B cell (primary cell): ENCODE results near the gene NXF2B. TPM values are rescaled to one million over a fixed set of nuclear protein-coding genes. Genes with fewer than 3 reads are reported as not detected.

Experiments
- ATAC-seq: fragments of 200-7000 bp; cut with Tn5 transposase; one replicate; pipeline ENCODE4 v1.10.0; 2021; ENCODE audit warnings: low read depth, mild to moderate bottlenecking, moderate number of reproducible peaks, moderate library complexity
- CTCF ChIA-PET: fragments of 350-600 bp; sonication (Branson Sonifier 250); formaldehyde crosslinking; loops from one replicate; lab custom pipeline; 2021; ENCODE audit warnings: antibody characterized with exemption, inconsistent platforms; lab: Charles Lee
- POLR2A ChIA-PET: fragments of 350-600 bp; sonication (Branson Sonifier 250); formaldehyde crosslinking; loops from one replicate; lab custom pipeline; 2021; ENCODE audit warnings: antibody characterized with exemption; lab: Charles Lee
- DNase-seq: peaks from one replicate; pipeline ENCODE4 v3.0.0; 2013
- H2AFZ ChIP-seq: 2 replicates; pipeline ENCODE4 v1.6.1; 2012; ENCODE audit warnings: mild to moderate bottlenecking, low read depth, low read length; ENCODE audit not compliant: insufficient read depth, poor library complexity, severe bottlenecking
- H3K27ac ChIP-seq, 2 donors: 1 replicate in 1 of 2; 2 replicates in 1 of 2; pipeline ENCODE4 v1.5.1; 2012 to 2013; ENCODE audit warnings: low read length in 2 of 2, mild to moderate bottlenecking in 2 of 2, moderate library complexity in 1 of 2
- H3K27me3 ChIP-seq, 4 experiments: fragments of 200-600 bp in 1 of 4; sonication (generic) in 1 of 4; replicated peaks in 1 of 4; 1 replicate in 2 of 4; 2 replicates in 2 of 4; pipeline versions ENCODE4 v1.6.1 to v1.7.0; 2013 to 2016; ENCODE audit warnings: low read length in 3 of 4, mild to moderate bottlenecking in 2 of 4, mixed read lengths in 1 of 4, moderate library complexity in 1 of 4; ENCODE audit not compliant: insufficient read depth in 4 of 4, control insufficient read depth in 3 of 4; ENCODE audit errors: control extremely low read depth in 1 of 4
- H3K36me3 ChIP-seq, 2 experiments: replicated peaks in 1 of 2; 1 replicate in 1 of 2; 2 replicates in 1 of 2; pipeline versions ENCODE4 v1.6.1 to v1.7.1; 2013; ENCODE audit warnings: low read length in 1 of 2; ENCODE audit not compliant: insufficient read depth in 2 of 2, control insufficient read depth in 1 of 2; ENCODE audit errors: control extremely low read depth in 1 of 2, extremely low read depth in 1 of 2
- H3K4me1 ChIP-seq, 2 donors: fragments of 200-600 bp in 1 of 2; sonication (generic) in 1 of 2; 1 replicate in 1 of 2; 2 replicates in 1 of 2; pipeline versions ENCODE4 v1.5.1 to v1.6.1; 2013 to 2017; ENCODE audit warnings: low read length in 2 of 2; ENCODE audit not compliant: control insufficient read depth in 2 of 2, insufficient read depth in 2 of 2
- H3K4me2 ChIP-seq: replicated peaks from 2 replicates; pipeline ENCODE3; 2012; ENCODE audit warnings: mild to moderate bottlenecking, low read depth, low read length; ENCODE audit not compliant: poor library complexity, severe bottlenecking
- H3K4me3 ChIP-seq, 5 experiments: fragments of 200-600 bp in 1 of 5; sonication (generic) in 1 of 5; 1 replicate in 3 of 5; 2 replicates in 2 of 5; pipeline versions ENCODE4 v1.5.1 to v1.7.0; 2011 to 2016; ENCODE audit warnings: low read length in 4 of 5, mild to moderate bottlenecking in 4 of 5, low read depth in 2 of 5, control low read depth in 1 of 5, moderate library complexity in 1 of 5; ENCODE audit not compliant: insufficient read depth in 1 of 5; ENCODE audit errors: control extremely low read depth in 1 of 5, extremely low read depth in 1 of 5
- H3K79me2 ChIP-seq: fragments of 200-600 bp; sonication (generic); one replicate; pipeline ENCODE4 v1.6.0; 2016; ENCODE audit warnings: low read length; ENCODE audit not compliant: control insufficient read depth, insufficient read depth
- H3K9ac ChIP-seq: fragments of 200-600 bp; sonication (generic); 2 replicates; pipeline ENCODE4 v1.6.1; 2017; ENCODE audit warnings: mild to moderate bottlenecking, low read length, moderate library complexity
- H3K9me3 ChIP-seq, 3 donors: one replicate each; pipeline versions ENCODE4 v1.6.1 to v1.7.1; 2013; ENCODE audit warnings: low read length in 2 of 3; ENCODE audit not compliant: control insufficient read depth in 2 of 3, insufficient read depth in 1 of 3; ENCODE audit errors: control extremely low read depth in 1 of 3
- H4K20me1 ChIP-seq: 2 replicates; pipeline ENCODE4 v1.6.0; 2012; ENCODE audit warnings: mild to moderate bottlenecking, low read length; ENCODE audit not compliant: insufficient read depth, control insufficient read depth, poor library complexity, severe bottlenecking
- H3K27ac Mint-ChIP-seq: one replicate; pipeline ENCODE4 v1.8.0; 2021; ENCODE audit warnings: mixed read lengths
- H3K27me3 Mint-ChIP-seq: one replicate; pipeline ENCODE4 v1.8.0; 2021; ENCODE audit warnings: mixed read lengths
- H3K4me1 Mint-ChIP-seq: one replicate; pipeline ENCODE4 v1.8.0; 2021; ENCODE audit warnings: mixed read lengths
- H3K4me3 Mint-ChIP-seq: one replicate; pipeline ENCODE4 v1.8.0; 2021; ENCODE audit warnings: mixed read lengths
- H3K9me3 Mint-ChIP-seq: one replicate; pipeline ENCODE4 v1.8.0; 2022; ENCODE audit warnings: mixed read lengths; ENCODE audit not compliant: insufficient read depth
- EZH2 ChIP-seq: IDR thresholded peaks from 2 replicates; pipeline ENCODE4 v1.6.1; 2012; ENCODE audit warnings: borderline replicate concordance, low read depth, mild to moderate bottlenecking, moderate library complexity, low read length; ENCODE audit not compliant: insufficient read depth, poor library complexity, severe bottlenecking
- WGBS: methylation state at CpG from one replicate; pipeline ENCODE4 v1.1.5; 2013; ENCODE audit warnings: missing lambda C conversion rate; ENCODE audit not compliant: insufficient coverage; 5-methylcytosine and 5-hydroxymethylcytosine counted together
- intact Hi-C: fragments of 100-400 bp; cut with micrococcal nuclease; formaldehyde crosslinking; loops from one replicate; pipeline ENCODE4 v1.10.0; 2022
- polyA plus RNA-seq: library from polyadenylated mRNA; depleted of rRNA; stranded (reverse); fragments of >200 nt; gene quantifications from 2 replicates; pipeline ENCODE4 v1.2.3, GENCODE V29; 2012
- total RNA-seq, 2 donors: library from RNA; stranded (reverse); fragments of 120-200 nt in 1 of 2; gene quantifications; 1 replicate in 1 of 2; 2 replicates in 1 of 2; pipeline versions ENCODE4 v1.2.3 to v1.2.4, GENCODE V29; 2013 to 2022
- TF ChIP-seq, protein P1 (sequence below): fragments of 200-600 bp; IDR thresholded peaks from one replicate; pipeline ENCODE4 v1.8.0; 2022; ENCODE audit warnings: antibody characterized with exemption, mild to moderate bottlenecking

The NXF2B gene
- total and polyA plus RNA-seq, 2 donors (not counting 1 experiment from before 2014, with no cell fraction given): not detected

- ATAC-seq (no peak), DNase-seq (no peak)
- WGBS: no CpG with 5 or more reads among the region's 2 CpGs
- TF ChIP-seq, protein P1, sequence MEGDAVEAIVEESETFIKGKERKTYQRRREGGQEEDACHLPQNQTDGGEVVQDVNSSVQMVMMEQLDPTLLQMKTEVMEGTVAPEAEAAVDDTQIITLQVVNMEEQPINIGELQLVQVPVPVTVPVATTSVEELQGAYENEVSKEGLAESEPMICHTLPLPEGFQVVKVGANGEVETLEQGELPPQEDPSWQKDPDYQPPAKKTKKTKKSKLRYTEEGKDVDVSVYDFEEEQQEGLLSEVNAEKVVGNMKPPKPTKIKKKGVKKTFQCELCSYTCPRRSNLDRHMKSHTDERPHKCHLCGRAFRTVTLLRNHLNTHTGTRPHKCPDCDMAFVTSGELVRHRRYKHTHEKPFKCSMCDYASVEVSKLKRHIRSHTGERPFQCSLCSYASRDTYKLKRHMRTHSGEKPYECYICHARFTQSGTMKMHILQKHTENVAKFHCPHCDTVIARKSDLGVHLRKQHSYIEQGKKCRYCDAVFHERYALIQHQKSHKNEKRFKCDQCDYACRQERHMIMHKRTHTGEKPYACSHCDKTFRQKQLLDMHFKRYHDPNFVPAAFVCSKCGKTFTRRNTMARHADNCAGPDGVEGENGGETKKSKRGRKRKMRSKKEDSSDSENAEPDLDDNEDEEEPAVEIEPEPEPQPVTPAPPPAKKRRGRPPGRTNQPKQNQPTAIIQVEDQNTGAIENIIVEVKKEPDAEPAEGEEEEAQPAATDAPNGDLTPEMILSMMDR: no peak
- TF ChIP-seq EZH2: no peak
- CTCF ChIA-PET: no interaction called here
- H3K36me3 ChIP-seq: no peaks in the 10 kb centered on the region
- H3K27me3 Mint-ChIP-seq: no peaks in the 10 kb centered on the region
- H3K4me1 ChIP-seq: no peaks in the 10 kb centered on the region
- POLR2A ChIA-PET: no interaction called here
- no peaks in the 10 kb centered on the region for H4K20me1 ChIP-seq
- H3K27ac Mint-ChIP-seq: no peak overlapping the region
- intact Hi-C loops: no loop called here
- H2AFZ ChIP-seq: no peak overlapping the region
- no peaks in the 10 kb centered on the region for H3K9me3 Mint-ChIP-seq
- no peaks in the 10 kb centered on the region for H3K9me3 ChIP-seq
- H3K27me3 ChIP-seq: no peaks in the 10 kb centered on the region
- no peak overlapping the region for H3K27ac ChIP-seq
- H3K4me3 ChIP-seq: no peak overlapping the region
- no peak overlapping the region for H3K9ac ChIP-seq
- H3K4me1 Mint-ChIP-seq: no peaks in the 10 kb centered on the region
- H3K4me3 Mint-ChIP-seq: no peak overlapping the region
- H3K4me2 ChIP-seq: no peak overlapping the region
- no peaks in the 10 kb centered on the region for H3K79me2 ChIP-seq
These were observed 97.9 kb downstream of the NXF2B start for GRCh38 chrX:102341867-102342266.

GRCh38 chrX:102339312-102340298 lies 100.2 kb downstream of the NXF2B start:
- Mint-ChIP-seq H3K27me3 (no peaks in the 10 kb centered on the region), H3K4me1 (no peaks in the 10 kb centered on the region), H3K4me3 (no peak overlapping the region), H3K27ac (no peak overlapping the region), H3K9me3 (no peaks in the 10 kb centered on the region)
- Histone ChIP-seq H4K20me1 (no peaks in the 10 kb centered on the region), H3K27ac (no peak overlapping the region), H3K27me3 (no peaks in the 10 kb centered on the region), H3K79me2 (no peaks in the 10 kb centered on the region), H3K4me2 (no peak overlapping the region), H2AFZ (no peak overlapping the region), H3K9ac (no peak overlapping the region), H3K36me3 (no peaks in the 10 kb centered on the region), H3K4me1 (no peaks in the 10 kb centered on the region), H3K4me3 (no peak overlapping the region), H3K9me3 (no peaks in the 10 kb centered on the region)
- ChIA-PET POLR2A (no interaction called here), CTCF (no interaction called here)
- ATAC-seq (no peak), DNase-seq (peak; percentile 1)
- intact Hi-C loops: no loop called here
- no peak for TF ChIP-seq EZH2
- TF ChIP-seq, protein P1: no peak
- 95% methylated on average over 13 of the region's 19 CpGs for WGBS
